Stimulated activated CD8-positive, alpha-beta memory T cell treated with anti-CD3 and anti-CD28 coated beads, Interleukin-4, amount 100 ng/mL, for 4 hours (primary cell): ENCODE results near the gene SMAD9.

Source experiments
- DNase-seq, 2 donors: peaks; one replicate each; pipeline ENCODE4 v3.0.0-alpha.2; 2020; ENCODE audit warnings: low read depth in 2 of 2, low spot score in 1 of 2

Gene SMAD9

DNA sequence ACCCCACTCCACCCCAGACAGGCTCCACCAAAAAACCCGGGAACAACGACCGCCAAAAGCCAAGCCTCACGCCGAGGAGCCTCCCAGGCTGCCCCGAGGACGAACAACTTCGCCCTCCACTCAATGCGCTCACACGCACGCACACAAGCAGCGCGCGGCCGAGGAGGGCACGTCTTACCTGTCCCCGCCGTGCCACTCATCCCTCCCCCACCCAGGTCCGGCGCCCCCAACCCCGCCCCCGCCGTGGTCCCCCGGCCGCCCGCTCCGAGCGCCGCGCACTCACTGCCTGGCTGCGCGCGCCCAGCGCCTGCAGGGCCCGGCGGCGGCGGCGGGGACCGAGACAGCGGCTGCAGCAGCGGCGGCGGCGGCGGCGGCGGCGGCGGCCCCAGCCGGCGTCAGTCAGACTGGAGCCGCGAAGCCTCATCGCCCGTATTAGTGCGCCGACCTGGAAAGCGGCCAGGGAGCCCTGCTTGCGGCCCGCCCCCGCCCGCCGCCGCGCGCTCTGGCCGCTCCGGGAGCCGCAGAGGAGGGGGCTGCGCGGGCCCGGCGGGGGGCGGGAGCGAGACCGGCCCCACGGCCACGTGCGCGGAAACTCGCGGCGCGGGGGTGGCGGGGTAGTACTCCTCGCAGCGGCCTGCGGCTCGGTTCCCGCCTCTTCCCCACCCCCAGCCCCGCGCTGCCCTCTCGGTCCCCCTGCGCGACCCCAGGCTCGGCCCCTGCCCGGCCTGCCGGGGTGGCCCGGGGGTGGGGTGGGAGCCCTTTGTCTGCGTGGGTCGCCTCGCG lies at the start of gene SMAD9:
SMAD9 (minus strand) TSS at position 406 of the 783 bp plus-strand sequence. CDS start 40,549 bp downstream, outside the sequence.
- DNase-seq: no peak

DNA sequence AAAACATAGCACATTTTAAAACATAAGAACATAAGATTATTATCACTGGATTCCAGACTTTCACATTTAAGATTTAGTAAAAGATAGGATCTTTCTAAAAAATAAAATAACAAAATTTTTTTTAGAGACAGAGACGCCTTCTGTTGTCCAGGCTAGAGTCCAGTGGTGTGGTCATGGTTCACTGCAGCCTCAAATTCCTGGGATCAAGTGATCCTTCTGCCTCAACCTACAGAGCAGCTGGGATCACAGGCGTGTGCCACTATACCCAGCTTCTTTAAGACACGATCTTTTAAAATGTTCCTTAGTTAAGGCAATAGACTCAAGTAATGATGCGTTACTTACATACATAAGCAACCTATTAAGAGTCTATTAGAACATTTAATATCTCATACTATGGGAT lies 46.4 kb upstream of the SMAD9 start:
- DNase-seq: no peak

DNA sequence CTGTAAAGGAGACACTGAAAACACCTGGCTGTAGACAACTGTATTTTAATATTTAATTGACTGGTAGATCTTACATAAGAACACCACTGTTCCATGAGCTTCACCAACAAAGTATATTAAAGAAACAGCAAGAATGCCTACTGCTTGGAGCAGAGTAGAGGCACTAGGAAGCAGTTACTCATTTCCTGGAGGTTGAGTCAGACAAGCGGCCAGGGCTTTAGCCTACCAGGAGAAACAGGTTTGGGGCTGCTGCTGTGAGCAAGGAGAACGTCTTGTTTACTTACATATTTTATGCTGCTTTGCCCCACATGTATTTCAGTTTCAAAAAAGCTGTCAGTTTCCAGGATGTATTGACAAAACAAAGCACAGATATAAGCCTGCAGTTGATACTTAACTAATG lies 45.7 kb upstream of the SMAD9 start:
- DNase-seq: no peak

DNA sequence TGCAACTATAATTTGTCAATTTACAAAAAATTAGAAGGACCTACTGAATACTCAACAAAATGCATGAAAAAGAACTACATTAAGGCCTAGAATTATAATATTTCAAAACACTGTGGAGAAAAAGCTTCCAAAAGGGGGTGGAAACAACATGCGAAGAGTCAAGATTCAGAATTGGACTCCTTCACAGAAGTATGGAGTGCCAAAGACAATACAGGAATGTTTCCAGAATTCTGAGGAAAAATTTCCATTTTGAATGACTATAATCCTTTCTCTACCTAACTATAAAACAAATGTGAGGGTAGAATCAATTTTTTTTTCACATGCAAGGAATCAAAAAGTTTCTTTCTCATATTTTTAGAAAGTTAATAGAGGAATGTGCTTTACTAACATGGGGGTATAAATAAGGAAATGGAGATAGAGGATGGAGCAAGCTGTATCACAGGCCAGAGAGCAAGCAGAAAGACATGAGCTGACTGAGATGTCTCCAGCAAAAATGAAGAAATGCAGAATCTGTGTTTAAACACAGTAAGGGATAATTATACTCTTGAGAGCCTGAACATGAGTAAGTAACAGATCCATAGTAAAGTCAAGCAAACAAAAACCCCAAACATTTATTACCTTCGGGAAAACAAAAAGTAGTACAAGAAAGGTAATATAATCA lies 39.5 kb upstream of the SMAD9 start:
- DNase-seq: no peak

DNA sequence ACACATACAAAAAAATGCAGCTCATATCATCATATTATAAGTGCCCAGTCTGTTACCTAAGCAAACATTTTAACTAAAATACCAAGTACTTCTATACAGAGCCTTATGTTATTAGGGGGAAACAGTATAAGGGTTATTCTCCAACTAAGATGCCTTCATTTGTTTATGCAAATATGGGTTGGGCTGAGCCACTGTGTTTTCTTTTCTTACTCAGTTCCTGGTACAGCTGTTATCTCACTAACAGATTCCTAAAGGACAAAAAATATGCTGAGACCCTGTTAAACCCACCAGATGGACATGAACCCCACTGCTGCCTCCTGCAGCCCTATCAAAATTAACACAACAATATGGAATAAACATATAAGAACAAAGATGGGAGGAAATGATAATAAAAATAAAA lies 34.5 kb upstream of the SMAD9 start:
- no peak for DNase-seq

DNA sequence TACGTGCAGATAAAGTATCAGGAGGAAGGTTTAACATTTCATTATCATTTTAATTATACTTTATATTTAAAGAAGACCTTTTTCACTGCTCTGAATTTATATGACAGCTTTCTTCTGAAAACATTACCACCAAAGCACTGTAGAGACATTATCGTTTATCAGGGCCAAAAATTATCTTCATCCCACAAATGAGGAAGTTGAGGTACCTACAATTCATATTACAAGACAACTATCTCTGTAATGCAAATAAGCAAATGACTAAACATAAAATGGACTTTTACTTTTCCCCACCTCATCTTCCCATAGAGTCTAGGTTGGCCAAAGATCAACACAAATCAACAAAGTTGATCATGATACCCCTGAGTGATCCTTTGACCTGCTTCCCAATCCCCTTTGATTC lies 30.9 kb upstream of the SMAD9 start:
- no peak for DNase-seq

DNA sequence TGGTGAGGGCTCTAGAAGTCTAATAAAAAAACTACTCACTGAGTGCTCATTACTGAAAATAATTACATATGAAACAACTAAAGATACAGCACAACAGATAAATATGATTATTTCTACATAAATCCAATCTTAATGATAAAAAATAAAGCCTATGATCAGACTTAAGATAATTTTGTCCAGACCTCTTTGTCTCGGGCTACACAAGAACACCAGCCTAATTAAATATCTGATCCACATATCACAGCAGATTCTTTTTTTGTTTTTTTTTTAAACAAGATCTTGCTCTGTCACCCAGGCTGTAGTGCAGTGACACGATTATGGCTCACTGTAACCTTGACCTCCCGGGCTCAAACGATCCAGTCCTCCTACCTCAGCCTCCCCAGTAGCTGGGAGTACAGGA lies 30.3 kb upstream of the SMAD9 start:
- no peak for DNase-seq

DNA sequence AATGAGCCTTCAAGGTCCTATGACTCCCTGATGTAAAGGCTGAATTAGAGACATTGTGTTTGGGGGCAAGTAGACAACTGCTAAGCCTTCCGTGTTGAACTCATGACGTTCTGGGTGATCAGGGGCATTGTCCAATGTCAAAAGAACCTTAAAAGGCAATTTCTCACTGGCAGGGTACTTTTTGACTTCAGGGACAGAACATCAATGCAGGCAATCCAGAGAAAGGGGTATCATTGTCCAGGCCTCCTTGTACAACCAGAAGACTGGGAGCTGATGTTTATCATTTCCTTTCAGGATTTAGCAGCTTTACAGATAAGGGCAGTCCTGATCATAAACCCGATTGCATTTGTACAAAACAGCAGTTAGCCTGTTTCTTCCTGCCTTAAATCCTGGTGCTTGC lies 25.0 kb upstream of the SMAD9 start:
- DNase-seq: no peak

DNA sequence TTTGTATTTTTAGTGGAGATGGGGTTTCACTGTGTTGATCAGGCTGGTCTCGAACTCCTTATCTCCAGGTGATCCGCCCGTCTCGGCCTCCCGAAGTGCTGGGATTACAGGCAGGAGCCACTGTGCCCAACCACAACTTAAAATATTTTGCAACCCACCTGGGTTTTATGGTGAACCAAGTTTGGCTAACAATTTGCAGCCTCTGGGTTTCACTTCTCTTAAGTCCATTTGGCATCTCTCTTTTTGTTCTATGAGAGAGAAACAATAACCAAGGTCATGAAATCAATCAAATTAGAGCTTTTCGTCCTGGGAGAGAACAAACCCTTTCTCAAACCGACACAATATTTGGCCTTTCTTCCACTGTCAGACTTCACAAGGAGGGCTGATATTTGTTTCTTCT lies 5.6 kb upstream of the SMAD9 start:
- DNase-seq: no peak

DNA sequence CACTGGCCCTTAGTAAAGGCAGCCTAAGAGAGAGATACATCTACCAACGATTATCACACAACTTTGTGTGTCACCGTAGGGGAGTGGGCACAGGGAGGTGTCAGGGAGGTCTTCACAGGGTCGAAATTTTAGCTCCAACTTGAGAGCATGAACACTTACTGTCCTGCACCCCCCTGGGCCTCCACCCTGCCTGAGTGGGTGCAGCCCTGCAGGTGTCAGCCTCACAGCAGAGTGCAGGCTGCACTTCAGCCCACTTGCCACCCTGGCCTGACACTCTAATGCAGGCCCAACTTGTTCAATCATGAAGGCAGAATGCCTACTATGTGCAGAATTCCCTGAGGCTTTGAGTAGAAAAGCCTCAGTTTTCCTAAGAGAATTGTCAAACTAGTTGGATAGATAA lies 4.0 kb upstream of the SMAD9 start:
- no peak for DNase-seq

DNA sequence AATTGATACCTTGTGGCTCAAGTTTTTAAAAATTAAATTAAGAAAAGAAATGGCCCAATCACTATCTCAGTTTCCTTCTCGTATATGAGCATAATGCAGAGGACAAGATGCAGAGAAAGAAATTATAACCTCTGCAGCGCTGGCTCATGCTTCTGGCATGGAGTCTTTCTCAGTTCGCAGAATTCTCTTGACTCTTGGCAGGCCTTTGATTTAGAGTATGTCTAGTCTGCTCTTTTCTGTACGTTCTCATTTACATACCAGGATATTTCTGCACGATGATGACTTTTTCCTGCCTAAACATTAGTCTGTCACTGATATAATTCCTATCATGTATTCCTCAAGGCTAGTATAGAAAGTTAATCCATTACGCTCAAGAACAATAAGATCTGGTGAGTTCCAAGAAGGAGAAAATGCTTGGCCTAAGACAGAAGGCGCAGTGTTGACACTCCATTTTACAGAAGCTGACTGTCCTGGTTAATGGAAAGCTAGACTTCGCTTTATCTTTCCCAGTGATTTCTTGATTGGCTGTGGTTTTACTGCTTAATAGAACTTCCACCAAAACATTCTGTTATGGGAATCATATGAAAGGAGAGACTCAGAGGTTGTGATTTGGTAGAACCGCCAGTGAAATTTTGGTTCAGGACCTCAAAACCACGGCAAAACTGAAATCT lies 1.7 kb upstream of the SMAD9 start:
- DNase-seq: no peak

DNA sequence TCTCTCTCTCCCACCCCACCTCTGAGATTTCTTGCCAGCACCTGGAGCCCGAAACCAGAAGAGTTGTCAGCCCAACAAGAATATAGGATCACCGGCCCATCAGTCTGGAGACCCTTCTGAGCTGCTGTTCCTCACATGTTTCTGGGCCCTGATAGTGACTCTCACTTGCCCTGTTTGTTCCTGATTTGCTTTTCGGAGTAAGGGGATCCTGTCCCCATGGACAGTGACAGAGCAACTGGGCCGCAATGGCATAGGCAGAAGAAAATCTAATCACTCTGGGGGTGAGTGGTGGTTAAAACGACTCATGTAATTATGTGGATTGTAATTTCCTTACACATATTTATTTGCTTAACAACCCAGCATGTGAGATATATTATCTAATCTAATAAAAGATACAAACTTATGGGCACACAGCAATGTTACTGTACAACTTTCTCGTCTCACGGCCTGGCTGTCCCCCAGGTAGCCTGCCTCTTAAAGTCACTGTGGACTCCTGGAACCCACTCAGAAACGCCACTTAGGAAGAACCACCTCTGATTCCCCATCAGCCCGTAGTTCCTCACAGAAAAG lies 663 bp upstream of the SMAD9 start:
- no peak for DNase-seq

DNA sequence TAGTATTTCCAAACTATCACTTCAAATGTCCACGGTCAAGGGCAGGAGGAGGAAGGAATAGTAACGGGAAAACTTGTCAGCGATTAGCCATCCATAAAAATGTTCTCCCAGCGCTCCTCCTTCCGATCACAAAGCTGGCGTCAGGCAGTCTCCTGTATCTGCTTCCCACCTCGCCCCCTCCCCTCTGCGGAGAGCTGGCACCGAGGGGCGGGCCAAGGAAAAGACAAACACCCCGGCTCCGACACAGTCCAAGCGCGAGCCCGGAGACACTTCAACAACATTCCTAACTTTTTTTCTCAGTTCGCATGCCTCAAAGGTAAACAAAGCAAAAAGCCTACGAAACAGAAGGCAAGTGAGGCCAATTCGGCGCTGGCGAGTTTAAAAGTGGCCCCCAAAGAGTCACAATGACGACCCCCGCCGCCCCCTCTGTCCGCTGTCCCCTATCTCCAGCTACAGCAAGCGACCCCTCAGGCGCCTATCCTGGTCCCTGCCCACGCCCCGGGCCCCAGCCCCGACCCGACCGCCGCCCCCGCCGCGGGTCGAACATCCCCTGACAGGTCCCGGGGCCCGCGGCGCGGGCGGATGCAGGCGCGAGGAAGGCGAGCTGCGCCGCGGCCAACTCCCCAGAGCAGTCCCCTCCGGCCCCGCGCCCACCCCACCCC lies 736 bp downstream of the SMAD9 start:
- no peak for DNase-seq

DNA sequence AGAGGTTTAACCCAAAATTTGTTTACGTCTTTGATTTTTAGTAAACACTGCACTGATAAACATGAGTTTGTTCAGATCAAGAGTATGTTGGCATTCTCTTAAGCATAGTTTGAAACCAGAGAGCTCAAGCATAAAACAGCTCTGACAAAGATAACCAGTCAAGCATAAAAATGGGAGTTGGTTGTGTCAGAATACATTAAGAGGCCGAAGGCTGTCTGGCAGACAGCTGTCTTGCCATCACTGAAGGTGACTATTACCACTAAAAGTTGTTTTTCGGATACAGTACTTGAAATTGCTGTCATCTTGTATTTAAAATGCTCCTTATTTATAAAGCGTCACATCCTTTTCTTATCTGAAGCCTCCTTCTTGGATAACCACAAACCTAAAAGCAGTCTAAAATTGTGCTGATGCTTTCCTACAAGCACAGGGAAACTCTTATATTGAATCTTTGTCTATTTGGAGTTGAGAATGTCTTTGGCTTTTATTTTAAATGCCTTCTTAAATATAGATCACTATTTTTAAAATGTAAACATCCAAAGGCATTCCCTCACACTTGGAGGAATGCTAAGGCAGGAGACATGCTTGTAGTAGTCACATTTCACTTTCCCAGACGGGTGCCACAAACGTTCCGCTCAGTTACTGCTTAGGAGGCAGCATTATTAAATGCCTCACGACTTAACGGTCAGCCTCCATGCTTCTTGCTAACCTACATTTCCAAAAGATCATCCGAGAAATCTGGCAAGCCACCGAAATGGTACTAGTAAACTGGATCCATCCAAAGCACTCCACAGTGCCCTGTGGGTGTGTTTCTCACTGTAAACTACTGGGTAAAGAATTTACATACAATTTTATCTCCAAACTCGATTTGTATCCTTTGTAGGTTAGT lies 1.5 kb downstream of the SMAD9 start:
- no peak for DNase-seq

DNA sequence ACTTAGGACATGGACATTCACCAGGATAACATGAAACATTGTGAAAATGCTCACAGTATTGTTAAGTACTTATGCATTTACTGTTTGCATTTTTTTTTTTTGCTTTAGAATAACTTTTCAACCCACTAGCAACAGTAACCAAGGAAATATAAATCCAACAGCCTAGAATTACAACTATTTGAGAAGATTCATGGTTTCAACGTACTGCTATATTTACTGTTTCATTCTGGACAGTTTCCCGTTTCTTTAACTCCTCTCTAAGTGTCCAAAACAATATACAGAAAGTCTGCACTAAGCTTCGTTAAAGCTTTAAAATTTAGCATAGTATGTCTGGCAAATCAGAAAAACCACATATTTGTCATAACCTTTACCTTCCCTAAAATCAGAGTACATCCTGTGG lies 2.7 kb downstream of the SMAD9 start:
- DNase-seq: no peak

DNA sequence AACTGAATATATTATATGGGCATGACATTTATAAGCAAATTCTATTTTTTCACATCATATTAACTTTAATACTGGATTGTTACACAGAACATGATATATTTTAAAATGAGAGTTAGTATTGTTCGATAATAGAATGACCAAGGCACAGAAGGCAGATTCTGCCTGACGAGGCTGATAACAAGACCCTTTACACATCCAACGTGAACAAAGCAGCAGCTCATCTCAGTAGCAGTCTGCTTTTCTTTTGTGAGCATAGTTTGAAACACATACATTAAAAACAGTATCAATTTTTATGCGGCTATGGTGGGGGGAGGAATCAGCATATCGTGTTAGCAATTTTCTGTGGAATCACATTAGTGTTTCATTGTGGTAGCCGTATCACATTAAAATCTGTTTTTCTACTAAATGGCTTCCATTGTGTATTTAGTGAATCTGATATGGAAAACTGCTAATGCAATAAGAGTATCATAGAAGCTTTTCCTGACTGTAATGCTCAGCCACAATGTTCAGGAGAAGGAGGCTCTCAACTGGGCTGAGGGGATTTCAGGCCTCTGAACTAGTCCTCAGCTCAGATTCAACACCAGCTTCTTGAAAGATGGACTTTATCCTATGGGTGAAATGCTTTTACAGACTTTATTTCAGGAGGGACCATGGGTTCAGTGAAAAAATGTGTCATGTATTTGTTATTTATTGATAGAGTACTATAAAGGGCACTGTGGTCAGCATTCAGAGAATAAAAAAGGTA lies 4.0 kb downstream of the SMAD9 start:
- no peak for DNase-seq

DNA sequence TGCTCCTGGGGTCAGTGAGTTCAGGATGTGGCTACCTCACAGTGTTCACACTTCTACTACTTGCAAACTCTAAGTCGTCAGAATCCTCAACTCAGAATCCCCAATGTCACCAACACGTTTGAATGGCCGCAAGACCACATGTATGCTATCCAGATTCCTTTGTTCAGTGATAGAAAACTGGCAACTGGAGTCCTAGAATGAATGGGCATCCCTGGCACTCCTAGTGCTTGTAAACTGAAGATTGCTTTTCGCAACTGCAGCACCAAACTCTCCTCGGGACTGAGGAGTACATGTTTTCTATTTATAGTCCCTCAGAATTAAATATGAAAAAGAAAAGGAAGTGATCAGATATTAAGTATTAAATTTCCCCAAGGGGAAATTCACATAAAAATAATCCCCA lies 4.9 kb downstream of the SMAD9 start:
- DNase-seq: no peak

DNA sequence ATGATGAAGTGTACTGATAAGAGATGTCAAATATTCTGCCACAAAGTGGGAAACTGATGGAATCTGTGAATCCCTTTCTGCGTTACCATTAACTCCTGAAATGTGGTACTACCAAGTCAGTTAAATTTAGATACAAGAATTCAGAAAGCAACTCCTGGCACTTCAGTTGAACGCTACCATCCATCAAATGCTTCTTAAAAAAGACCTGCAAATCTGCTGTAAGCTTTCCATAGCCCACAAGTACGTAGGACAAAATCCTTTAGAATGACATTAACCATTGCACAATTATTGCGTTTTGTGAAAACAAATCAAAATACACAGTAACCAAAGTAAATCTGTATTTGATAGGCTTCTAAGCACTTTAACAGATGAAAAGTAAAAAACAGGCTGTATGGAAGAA lies 5.4 kb downstream of the SMAD9 start:
- no peak for DNase-seq

DNA sequence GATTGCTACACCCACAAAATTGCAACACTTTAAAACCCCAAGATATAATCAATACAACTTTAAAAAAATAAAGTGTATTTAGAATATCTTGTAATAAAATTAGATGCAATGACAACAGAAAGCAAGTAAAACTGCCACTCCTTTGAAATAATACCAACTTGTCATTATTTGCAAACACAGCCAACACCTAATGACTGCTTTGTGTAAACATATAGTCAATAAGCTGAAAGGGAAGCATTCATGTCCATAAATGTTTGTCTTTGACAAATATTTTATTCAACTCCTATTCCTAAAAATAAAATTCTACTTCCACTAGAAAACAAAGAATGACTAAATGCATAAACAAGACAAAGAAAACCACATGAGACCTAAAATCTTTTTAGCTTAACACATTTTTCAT lies 6.6 kb downstream of the SMAD9 start:
- no peak for DNase-seq

DNA sequence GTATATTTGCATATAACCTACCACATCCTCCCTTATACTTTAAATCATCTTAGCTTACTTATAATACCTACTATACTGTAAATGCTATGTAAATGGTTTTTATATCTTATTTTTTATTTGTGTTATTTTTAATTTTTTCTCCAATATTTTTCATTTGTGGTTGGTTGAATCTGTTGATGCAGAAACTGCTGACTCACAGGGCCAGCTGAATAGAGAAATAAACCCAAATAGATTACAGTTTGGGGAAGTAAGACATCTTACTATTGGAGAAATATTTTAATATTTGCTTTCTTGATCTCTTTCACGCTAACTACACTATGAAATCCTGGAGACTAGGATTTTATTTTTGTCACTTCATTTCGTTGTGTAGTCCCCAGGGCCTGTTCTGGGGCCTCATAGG lies 7.1 kb downstream of the SMAD9 start:
- no peak for DNase-seq
